KOPT-K1 (cell line): ENCODE data around the gene CENPP.
"Not testable (repeated sequence)": the region's sequence is repeated elsewhere in the genome, so short reads cannot be mapped to it uniquely, and the experiment has no call there.

Source experiments
- H3K27ac ChIP-seq: fragments of 200-600 bp; sonication (generic); 2 replicates; pipeline ENCODE4 v1.5.1; 2016; ENCODE audit warnings: antibody characterized with exemption, mild to moderate bottlenecking, low read depth, low read length; ENCODE audit not compliant: poor library complexity, severe bottlenecking
- H3K36me3 ChIP-seq: fragments of 200-600 bp; sonication (generic); 2 replicates; pipeline ENCODE4 v1.5.1; 2017; ENCODE audit warnings: antibody characterized with exemption, mild to moderate bottlenecking, low read length, moderate library complexity; ENCODE audit not compliant: insufficient read depth
- H3K9me3 ChIP-seq: fragments of 200-600 bp; sonication (generic); 2 replicates; pipeline ENCODE4 v1.5.1; 2017; ENCODE audit warnings: antibody characterized with exemption, low read length, mild to moderate bottlenecking; ENCODE audit not compliant: insufficient read depth, poor library complexity, severe bottlenecking

Gene CENPP

DNA sequence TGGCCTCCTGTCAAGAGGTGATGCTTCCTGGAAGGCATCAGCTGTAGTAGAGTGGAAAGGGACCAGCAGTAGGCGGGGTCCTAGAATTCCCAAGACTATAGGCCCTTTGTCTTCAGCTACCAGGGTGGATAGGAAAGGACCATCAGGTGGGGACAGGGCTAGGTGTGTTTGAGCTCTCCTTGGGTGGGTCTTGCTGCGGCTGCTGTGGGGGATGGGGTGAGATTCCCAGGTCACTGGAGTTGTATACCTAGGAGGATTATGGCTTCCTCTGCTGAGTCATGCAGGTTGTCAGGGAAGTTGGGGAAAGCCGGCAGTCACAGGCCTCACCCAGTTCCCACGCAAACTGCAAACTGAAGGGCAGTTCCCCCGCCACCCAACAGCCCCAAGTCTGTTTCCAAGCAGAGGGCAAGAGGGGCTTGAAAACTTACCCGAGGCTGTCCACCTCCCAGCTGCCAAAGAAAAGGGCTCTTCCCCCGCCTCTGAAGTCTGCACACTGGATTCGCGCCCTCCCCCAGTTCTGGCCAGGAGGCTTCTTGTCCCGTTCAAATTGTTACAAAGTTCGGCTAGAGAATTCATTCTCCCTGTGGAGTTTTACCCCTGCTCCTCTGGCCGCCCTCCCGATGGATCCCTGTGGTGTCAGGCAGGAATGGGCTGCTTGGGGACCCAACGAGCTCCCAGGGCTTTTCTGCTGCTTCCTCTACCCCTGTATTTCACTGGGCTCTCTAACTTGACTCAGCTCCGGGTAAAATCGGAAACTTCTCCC is 233.0 kb downstream of the CENPP start:
- Histone ChIP-seq H3K9me3 (no peaks in the 10 kb centered on the region), H3K36me3 (no peaks in the 10 kb centered on the region), H3K27ac (no peak overlapping the region)

GRCh38 chr9:92561374-92562330 is 235.9 kb downstream of the CENPP start:
- no peak overlapping the region for H3K27ac ChIP-seq
- H3K36me3 ChIP-seq: no peaks in the 10 kb centered on the region
- no peaks in the 10 kb centered on the region for H3K9me3 ChIP-seq

DNA sequence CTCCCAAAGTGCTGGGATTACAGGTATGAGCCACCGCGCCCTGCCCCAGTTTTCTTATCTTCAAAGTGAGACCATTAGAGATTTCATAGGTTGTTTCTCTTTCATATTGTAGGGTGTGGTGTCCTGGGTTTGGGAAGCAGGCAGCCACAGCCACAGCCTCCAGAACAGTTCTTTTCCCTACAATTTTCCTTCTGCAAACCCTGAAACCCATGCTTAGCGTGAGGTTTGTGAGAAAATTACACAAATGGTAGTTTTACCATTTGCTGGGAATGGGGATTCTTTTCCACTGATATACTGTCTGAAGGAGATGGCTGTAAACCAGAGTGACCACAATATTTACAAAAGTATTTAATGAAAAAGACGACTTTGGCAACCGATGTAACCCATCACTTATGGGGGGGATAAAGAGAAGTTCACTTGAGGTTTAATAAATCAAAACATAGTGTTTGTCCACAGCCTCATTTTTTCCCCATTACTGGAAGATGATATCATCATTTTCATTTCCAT is 236.8 kb downstream of the CENPP start:
- Histone ChIP-seq H3K36me3 (no peaks in the 10 kb centered on the region), H3K9me3 (no peaks in the 10 kb centered on the region), H3K27ac (no peak overlapping the region)

DNA sequence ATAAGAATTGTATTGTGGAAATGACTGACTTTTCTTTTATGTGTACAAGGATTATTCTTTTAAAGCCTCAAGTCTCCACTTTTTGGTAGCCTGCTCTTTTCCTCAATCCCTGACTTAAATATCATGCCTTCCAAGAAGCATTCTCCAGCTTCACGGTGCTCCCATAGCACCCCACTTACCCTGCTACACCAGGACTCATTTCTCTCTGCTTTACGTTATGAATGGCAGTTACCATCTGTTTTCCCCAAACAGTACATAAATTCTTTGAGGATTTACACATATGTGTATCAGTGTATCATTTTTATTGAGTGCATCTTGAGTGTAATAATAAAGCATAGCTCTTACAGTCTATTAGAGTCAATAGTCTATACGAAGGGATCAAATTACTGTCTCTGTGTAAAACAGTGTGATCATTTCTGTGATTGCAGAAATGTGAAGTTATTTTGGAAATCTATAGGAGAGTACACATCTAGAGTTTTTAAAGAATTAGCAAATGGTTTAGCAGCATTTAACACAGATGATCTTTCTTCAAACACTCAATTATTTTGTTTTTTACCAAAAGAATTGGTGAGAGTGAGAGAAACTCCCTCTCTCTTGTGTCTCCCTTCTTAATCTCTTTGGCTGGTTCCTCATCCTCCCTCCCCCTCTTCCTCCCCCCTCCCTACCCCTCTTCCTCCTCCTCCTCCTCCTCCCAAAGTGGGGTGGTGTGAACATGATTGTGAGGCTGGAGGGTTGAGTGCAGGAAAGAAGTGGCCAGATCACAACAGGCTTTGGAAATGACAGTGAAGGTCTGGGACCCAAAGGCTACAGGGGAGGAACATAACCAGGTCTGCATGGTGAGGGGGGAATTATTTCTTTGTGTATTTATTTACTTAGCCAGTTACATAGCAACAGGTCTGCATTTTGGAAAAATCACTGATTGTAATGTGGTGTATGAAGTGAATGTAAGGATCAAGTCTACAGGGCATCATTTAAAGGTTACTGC is 237.7 kb downstream of the CENPP start:
- Histone ChIP-seq H3K36me3 (no peaks in the 10 kb centered on the region), H3K9me3 (no peaks in the 10 kb centered on the region), H3K27ac (no peak overlapping the region)

DNA sequence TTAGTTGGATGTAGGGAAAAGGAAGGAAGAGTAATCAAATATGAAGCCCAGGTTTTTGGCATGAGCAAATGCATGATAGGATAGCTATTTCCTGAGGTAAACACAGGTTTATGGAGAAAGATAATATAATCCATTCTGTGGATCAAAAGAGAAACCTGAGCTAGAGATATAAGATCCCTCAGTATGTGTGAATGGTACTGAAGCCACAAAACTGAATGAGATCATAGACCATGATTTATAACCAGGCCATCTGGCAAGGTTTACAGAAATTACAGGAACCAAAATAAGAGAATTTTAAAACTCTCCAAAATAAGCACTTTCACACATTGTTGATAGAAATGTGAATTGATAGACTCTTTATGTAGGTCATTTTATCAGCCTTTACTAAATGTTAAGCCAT is 238.8 kb downstream of the CENPP start:
- no peak overlapping the region for H3K27ac ChIP-seq
- H3K36me3 ChIP-seq: no peaks in the 10 kb centered on the region
- H3K9me3 ChIP-seq: no peaks in the 10 kb centered on the region

- Histone ChIP-seq H3K36me3 (no peaks in the 10 kb centered on the region), H3K27ac (no peak overlapping the region), H3K9me3 (no peaks in the 10 kb centered on the region)
Measured at GRCh38 chr9:92564982-92565381, 239.2 kb downstream of the CENPP start.

GRCh38 chr9:92571871-92572270 is 246.1 kb downstream of the CENPP start:
- H3K27ac ChIP-seq, H3K9me3 ChIP-seq, H3K36me3 ChIP-seq: not testable (repeated sequence)

DNA sequence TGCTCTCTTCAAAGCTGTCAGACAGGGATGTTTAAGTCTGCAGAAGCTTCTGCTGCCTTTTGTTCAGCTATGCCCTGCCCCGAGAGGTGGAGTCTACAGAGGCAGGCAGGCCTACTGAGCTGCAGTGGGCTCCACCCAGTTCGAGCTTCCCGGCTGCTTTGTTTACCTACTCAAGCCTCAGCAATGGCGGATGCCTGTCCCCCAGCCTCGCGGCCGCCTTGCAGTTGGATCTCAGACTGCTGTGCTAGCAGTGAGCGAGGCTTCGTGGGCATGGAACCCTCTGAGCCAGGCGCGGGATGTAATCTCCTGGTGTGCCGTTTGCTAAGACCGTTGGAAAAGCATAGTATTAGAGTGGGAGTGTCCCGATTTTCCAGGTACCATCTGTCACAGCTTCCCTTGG is 247.9 kb downstream of the CENPP start:
- H3K9me3 ChIP-seq, H3K27ac ChIP-seq, H3K36me3 ChIP-seq: not testable (repeated sequence)

DNA sequence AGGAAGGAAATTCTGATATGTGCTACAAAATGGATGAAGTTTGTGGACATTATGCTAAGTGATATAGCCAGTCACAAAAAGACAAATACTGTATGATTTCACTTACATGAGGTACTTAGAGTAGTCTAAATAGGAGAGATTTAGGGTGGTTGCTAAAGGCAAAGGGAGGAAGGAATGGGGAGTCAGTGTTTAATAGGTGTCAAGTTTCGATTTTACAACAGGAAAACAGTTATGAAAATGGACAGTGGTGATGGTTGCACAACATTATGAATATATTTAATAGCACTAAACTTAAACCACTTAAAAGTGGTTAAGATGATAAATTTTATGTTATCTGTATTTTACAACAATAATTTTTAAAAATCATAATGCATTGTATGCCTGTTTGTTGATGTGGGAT is 250.4 kb downstream of the CENPP start:
- no peaks in the 10 kb centered on the region for H3K9me3 ChIP-seq
- H3K36me3 ChIP-seq: no peaks in the 10 kb centered on the region
- no peak overlapping the region for H3K27ac ChIP-seq

GRCh38 chr9:92589923-92590322 is 264.2 kb downstream of the CENPP start:
- H3K9me3 ChIP-seq: no peaks in the 10 kb centered on the region
- H3K36me3 ChIP-seq: no peaks in the 10 kb centered on the region
- no peak overlapping the region for H3K27ac ChIP-seq

DNA sequence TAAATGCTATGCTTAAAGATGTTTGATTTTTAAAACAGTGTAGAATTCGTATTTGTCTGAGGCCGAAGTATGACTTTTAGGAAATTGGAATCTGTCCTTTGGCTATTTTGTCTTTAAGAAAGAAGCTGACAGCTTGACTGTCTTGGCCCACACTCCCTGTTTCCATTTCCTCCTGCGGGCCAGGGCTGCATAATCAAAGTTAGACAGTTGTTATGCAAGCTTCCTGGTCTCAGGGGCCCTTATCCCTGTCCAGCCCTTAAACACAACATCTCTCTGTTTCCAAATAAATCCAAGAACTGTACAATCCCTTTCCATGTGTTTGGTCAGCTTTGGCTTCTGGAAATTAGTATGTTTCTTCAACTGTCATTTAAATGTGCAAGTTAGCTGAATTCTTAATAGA is 264.6 kb downstream of the CENPP start:
- Histone ChIP-seq H3K36me3 (no peaks in the 10 kb centered on the region), H3K9me3 (no peaks in the 10 kb centered on the region), H3K27ac (no peak overlapping the region)

DNA sequence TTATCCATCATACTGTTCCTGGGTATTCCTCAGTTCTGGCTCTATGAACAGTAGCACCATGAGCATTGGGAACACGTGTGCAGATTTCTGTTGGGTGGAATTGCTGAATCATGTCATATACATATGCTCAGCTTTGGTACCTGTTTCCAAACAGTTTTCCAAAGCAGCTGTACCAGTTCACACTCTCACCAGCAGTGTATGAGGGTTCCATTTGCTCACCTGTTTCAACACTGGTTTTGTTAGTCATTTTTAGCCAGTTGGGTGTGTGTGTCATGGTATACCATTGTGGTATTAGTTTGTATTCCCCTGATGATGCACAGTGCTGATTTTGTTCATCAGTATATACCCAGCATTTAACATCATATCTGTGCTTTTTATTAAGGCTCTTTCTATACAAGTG is 266.8 kb downstream of the CENPP start:
- no peaks in the 10 kb centered on the region for H3K9me3 ChIP-seq
- no peak overlapping the region for H3K27ac ChIP-seq
- H3K36me3 ChIP-seq: no peaks in the 10 kb centered on the region

DNA sequence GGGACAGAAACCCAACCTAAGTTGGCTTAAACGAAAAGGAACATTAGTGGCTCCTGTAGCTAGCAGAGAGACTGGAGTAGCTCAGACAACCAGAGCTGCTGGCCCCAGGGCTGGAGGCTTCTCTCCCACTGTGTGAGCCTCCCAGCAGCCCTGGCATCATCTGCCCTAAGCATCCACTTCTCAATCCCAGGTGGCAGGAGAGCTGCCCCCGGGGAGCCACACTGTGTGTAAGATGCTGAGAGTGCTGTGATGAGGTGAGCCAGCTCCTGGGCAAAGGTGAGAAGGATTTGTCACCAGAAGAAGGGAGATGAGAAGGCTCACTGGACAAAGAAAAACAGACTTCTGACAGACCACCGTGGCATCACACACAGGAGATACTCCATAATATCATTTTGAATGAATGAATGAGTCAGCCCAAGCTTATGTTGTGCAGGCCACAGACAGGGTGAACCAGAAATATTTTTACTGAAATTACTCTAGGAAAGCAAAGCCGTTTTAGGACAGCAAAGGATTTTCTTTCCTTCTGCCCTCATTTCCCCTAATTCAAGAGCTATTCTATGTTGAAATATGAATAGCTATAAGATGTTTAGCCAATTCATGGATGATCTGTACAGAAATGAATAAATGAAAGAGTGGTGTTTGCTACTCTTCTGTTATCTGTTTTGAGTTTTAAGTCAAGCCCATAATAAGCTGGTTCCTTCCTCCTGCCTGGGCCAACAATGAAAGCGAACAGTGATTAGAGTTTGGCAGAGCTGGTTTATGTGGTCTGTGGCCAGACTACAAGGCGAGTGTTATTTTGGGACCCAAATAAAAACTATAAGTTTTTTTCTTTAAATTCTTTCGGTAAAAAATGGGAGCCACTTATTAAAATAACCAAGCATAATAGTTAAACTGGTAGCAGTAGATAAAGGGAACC is 267.5 kb downstream of the CENPP start:
- no peaks in the 10 kb centered on the region for H3K36me3 ChIP-seq
- no peaks in the 10 kb centered on the region for H3K9me3 ChIP-seq
- no peak overlapping the region for H3K27ac ChIP-seq

GRCh38 chr9:92595075-92595474 is 269.3 kb downstream of the CENPP start:
- H3K36me3 ChIP-seq, H3K9me3 ChIP-seq, H3K27ac ChIP-seq: not testable (repeated sequence)
